GM19193 (cell line): ENCODE results near the gene P2RX3.

Source experiments
- POLR2A ChIP-seq: IDR thresholded peaks from 4 replicates; pipeline ENCODE4 v1.6.1; 2011; ENCODE audit not compliant: insufficient read depth, insufficient read length; ENCODE audit errors: extremely low read depth

P2RX3 gene

DNA sequence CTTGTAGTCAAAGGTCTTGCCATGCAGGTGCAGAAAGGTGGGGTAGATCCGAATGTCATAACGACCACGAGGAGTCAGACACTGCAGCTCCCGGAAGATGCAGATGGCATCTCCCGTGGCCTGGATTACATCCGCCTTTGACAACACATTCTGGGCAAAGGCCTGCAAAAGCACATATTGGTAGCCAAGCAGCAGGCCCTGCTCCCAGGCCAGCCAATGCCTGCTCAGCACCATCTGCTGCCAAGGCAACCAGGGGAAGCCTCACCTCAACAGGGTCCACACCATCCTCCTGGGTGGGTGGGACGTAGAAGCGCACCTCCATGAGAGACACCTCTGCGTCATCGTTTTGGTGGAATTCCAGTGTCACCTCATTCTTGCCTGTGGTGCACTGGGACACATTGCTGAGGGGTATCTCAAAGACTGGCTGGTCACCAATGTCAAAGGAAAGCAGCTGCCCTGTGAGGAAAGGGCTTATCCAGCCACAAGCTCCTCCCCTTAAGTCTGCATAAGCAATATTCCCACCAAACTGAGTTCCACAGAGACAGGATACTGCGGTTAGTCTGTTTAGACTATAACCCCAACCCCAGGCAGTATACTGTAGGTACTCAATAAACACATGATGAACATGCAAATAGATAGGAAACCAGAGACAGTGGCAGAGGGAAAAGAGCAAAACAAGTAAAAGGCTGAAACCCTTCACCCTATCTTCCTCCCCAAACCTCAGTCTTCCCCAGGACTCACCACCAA is 5.3 kb upstream of the P2RX3 start:
- TF ChIP-seq POLR2A: no peak

DNA sequence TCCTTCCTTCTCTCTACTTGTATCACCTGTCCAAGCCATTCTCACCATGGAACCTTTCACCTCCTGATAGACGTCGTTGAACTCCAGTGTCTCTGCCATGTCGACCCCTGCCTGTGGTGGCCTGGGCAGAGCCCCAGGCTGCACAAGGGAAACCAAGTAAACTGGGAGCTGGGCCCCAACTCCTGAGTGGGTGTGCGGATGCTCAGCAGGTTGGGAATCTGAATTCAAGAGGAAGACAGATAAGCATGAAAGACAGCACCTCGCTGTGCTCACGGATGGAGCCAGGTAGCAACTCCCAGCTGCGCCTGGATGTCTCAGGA is 3.2 kb upstream of the P2RX3 start:
- TF ChIP-seq POLR2A: no peak

DNA sequence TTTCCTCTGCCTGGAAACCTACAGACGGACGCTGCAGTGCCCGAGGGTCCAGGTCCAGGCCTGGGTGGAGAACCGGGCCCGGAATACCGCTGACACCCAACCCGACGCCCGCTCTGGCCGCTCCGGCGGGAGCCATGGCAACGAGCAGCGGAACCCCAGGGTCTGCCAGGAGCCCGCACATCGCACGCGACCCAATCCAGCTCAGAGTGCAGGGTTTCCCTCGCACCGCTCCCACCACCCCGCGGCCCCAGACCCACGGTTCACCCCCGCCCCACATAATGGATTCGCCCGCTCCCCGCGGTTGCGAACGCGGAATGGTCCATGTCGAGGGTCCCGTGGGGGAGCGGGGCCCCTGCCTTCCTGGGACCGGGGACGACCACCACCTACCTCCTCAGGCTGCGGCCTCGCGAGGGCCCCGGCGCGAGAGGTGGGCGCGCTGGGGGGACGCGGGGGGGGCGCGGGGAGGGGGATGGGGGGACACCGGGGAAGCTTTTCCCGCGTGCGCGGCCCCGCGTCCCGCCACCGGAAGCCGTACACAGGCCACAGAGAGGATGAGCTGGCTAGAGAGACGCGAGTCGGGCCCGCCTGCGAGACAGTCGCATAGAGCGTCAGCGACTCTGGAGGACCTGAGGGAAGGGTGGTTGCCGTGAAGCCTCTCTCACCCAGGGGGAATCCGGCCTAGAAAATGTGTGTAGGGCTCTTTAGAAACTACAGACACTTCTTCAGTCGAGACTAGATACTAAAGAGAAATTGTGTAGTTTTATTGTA is 2.6 kb upstream of the P2RX3 start, which contains the start of gene SSRP1:
Gene SSRP1 (minus strand): TSS at position 550 of the 768 bp plus-strand sequence. CDS start 771 bp downstream, outside the sequence.
- peak; percentile 76 for TF ChIP-seq POLR2A

DNA sequence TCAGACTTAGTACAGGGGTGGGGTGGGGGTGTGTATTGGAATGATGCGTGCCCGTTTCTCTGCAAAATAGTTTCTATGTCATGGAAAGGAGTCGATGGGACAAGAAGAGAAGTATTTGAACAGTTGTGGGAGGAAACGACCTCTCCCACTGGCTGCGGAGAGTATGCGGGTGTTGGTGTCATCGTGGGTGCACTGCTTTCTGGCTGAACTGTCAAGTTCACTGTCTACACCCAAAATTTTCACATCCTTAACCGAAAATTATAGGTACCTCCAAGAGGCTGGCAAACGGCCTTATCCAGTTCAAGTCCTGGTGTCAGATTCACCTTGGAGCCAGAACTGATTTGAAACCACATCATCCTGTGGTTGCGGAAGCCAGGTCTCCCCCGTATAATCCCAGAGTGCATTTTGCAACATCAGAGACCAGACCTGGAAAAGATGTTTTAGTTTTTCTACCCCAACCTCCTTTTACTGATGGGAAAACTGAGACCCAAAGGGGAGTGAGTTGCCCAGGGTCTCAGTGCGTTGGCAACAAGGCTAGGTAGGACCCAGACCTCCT is 2.0 kb upstream of the P2RX3 start:
- TF ChIP-seq POLR2A: no peak

DNA sequence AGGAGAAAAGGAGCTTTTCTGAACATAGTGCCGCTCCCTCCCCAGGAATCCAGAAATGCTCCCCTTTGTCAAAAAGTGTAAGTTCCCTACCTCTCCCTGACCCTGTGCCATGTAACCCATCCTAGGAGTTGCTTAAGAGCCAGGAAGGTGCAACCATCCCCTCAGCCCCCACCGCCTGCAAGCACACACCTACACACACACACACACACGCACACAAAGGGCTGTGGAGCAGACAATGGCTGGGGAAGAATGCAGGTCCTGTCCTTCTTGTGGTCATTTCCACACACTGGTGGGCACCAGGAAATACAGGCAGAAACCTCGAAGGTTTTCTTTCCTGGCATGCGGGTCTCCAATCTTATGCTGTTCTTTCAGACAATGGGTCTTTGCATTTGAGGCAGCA is 1.2 kb downstream of the P2RX3 start:
- no peak for TF ChIP-seq POLR2A

DNA sequence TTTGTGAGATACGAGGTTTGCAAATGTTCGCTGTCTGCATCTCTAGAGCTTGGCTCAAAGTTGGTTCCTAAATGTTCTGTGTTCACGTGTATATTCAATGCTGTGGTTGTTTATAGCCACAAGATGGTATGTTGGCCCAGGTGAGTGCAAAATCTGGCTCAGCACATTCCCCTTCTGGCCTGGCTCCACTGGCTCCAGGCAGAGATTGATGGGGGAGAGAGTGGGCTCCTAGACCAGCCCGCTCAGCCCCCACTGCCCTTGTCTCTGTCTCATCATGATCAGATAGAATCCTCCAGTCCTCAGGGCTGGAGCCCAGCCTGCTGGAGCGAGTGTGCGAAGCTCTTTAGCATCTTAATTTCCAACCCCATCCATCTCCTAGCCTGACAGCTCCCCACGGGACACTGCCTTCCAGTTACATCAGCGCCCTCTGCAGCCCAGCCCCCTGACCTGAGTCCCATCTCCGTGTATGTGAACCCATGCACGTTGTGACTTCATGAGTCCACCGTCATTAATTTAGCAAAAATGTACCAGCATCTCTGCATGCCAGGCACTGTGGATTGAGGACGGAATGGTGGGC is 2.0 kb downstream of the P2RX3 start:
- TF ChIP-seq POLR2A: no peak

DNA sequence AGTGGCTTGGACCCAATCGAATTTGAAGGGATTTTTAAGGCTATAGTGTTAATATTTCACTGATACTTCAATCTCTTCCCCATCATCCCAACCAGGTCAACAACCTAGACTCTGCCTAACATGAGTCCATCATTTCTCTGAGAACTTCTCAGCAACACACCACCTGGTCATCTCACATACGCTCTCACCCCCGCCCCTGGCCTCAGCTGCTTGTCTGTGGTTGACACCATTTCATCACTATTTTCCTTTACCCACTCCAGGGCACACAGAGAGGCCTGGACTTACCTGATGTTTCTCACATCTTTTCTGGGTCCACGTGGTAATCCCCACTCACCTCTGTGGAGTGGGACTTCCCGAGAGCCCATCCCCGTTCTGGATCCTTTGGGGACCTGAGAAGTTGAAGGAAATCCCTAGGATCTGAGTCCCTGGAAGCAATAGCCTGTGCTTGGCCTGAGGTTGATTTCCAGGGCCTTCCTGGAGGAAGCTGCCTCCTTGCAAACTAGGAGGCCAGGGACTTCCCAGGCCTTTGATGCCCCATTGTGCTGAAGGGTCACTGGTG is 3.2 kb downstream of the P2RX3 start:
- no peak for TF ChIP-seq POLR2A

DNA sequence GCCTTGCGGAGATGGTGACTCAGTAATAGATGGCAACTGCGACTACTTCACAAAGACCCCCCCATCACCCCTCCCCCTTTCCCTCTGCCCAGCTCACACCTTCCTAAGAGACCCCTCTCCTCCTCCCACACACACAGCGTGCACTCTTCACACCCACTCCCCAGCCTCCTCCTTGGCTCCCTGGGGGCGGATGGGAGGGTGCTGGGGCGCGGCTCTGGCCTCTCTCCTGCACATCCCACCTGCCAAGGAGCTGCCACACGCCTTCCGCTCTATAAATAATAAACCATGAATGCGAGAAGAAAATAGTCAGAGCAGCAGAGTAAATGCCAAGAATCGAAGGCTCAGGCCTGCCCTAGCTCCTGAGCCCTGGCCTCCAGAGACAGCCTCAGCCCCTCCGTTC is 4.5 kb downstream of the P2RX3 start:
- TF ChIP-seq POLR2A: no peak

DNA sequence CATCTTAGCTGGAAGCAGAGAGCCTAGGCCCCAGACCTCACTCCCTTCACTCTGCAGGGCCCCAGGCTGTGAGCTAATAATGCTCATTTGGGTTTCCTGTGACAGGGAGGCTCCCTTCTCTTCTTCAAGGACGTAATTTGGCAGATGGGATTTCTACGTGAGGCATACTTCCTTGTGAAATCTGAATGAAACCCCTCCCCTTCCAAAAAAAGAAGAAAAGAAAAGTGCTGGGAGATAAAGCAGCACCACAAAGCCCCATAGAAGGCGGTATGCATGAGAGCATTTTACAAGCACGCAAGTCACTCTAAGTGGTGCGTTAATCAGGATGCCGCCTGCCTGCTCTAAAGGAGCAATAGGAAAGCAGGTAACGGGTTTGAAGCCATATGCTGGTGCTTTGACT is 5.7 kb downstream of the P2RX3 start:
- no peak for TF ChIP-seq POLR2A

DNA sequence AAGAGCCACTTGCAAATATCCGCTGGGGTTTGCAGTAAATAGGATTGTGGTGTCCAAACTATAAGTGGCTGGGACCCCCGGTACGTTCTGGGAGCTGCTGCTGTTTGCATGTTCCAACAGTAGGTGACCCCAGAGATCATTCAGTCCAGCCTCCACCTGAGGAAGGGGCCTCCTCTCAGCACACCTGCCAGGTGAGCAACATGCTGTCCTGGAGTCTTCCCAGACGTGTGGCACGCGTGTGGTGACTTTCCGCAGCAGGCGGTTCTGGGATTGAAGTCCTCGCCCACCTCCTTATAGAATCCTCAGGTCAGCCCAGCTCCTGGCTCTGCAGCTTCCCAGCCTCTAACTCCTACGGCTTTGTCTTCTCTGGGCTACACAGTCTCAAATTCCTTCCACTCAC is 6.7 kb downstream of the P2RX3 start:
- no peak for TF ChIP-seq POLR2A

DNA sequence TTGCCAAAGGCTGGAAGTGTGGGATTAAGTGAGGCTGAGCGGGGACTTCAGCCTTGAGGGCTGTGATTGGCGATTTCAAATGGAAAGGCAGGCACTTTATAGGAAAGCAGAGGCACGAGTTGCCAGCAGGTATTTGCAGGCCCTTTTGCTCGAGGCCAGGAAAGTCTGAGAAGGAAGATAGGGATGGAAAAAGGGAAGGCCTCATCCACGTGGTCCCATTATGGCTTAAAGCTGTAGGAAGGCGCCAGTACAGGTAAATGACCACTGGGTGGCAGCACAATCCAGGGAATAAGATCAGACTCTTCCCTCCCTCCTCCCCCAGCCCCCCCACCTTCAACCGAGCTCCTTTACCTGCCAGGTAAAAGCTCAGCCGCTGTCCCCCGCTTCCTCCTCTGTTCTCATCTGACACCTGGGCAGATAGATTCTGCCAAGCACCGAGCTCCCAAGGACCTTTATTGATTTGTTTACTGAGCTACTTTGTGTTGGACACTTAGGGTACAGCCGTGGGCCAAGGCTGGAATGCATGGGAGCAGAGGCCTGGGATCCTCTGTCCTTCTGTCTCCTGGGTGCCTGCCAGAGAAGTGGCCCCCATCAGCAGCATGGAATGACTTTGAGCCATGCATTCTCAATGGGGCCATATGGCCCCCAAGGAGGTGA is 7.5 kb downstream of the P2RX3 start:
- no peak for TF ChIP-seq POLR2A

DNA sequence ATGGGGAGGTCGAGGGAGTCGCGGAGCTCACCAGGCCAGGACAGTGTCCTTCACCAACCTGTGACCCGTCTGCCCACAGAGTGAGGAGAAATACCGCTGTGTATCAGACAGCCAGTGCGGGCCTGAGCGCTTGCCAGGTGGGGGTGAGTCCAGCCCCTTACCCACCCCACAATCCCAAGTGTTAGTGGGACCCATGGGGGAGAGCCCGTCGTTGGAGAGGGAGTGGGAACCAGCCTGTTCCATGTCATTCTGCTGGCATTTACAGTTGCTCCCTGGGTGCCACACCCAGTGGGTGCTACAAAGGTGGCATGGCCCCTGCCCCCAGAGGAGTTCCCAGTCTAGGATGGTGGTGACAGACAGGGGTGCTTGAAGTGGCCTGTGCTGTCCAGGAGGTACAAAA is 9.2 kb downstream of the P2RX3 start:
- TF ChIP-seq POLR2A: no peak

DNA sequence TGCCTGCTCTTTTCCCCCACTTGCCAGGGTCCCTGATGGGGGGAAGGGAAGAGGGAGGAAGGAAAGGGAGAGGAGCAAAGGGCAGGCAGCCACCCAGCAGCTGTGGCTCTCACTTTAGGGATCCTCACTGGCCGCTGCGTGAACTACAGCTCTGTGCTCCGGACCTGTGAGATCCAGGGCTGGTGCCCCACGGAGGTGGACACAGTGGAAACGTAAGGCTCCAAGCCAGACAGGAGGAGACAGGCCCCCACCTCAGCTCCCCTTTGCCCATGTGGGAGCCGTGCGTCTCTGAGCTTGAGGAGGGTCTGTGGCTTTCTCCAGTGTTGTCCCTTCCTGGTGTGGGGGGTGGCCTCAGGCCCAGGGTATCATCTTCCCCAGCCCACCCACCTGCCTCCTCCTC is 9.9 kb downstream of the P2RX3 start:
- no peak for TF ChIP-seq POLR2A

DNA sequence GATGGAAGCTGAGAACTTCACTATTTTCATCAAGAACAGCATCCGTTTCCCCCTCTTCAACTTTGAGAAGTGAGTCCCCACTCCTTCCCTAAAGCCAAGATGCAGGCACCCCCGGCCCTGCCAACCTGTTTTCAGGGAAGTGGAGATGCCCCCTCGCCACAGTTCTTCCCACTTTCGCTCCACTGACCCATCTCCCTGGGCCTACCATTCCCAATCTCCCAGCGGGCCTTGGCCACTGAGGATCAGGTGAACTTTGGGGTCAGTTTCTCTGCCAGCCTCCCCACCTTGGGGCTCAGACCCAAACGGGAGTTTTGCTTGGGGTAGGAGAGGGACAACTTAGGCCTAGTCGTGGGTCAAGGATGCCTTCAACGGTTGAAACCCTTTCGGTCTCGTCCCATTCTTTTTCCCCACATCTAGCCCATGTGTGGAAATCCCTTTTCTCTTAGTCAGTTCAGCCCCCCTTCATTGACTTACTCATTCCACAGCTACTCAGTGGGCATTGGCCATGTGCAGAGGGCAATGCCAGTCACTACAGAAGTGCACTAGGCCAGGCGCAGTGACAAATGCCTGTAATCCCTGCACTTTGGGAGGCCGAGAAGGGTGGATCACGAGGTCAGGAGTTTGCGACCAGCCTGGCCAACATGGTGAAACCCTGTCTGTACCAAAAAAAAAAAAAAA is 10.6 kb downstream of the P2RX3 start:
- no peak for TF ChIP-seq POLR2A
